Right renal pelvis (tissue), 4 donors: ENCODE measurements around the gene KAT7. TPM values are rescaled to one million over a fixed set of nuclear protein-coding genes. Genes with fewer than 3 reads are reported as not detected.
"Not testable (repeated sequence)": the region's sequence is repeated elsewhere in the genome, so short reads cannot be mapped to it uniquely, and the experiment has no call there.

ENCODE experiments used
- DNase-seq, 4 donors: peaks; one replicate each; pipeline ENCODE4 v3.0.0-alpha.2; 2013; ENCODE audit warnings: low read depth in 4 of 4, low spot score in 3 of 4, missing footprints in 1 of 4
- polyA plus RNA-seq, 4 donors: library from polyadenylated mRNA; unstranded; fragments of 120-200 nt; gene quantifications; one replicate each; pipeline ENCODE4 v1.2.1, GENCODE V29; 2013; ENCODE audit not compliant: insufficient read length in 4 of 4

KAT7 gene
- polyA plus RNA-seq: 10 to 100 TPM; 48.0 to 58.2 (median 52.1) TPM

DNA sequence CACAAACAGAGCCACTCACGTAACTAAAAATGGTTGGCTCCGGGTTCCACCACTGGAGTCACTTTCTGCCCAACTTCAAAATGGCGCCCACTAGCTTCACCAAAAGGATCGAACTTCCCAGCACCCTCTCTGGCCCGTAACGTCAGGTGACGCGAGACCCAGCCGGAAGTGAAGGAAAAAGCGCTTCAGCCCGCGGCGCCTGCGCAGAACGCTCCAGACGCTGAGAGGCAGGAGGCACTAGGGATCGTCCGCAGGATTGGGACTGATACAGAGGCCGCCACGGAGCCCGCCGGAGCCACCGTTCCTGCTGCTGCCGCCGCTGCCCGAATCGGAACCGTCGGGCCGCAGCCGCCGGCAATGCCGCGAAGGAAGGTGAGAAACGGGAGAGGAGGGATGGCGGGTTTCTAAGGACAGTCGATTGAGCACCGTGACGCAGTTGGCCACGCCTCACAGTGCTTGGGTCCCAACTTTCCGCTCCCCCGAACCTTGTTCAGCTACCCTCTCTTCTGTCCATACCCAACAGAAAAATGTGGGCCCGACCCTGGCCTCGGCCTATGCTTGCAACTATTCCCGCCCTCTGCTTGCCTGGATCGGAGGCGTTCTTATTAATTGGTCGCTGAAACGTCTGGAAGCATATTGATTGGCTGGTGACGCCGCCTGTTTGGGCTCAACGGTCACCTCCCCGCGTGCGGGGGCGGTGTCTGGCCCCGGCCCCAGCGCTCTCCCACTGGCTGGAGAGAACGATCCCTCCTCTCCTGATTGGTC lies at the start of gene KAT7:
KAT7 (plus strand) TSS at position 204 of the 765 bp plus-strand sequence; CDS start at position 358, 154 bp downstream.
- DNase-seq: peak; percentile 96 to 100 (median 99)

DNA sequence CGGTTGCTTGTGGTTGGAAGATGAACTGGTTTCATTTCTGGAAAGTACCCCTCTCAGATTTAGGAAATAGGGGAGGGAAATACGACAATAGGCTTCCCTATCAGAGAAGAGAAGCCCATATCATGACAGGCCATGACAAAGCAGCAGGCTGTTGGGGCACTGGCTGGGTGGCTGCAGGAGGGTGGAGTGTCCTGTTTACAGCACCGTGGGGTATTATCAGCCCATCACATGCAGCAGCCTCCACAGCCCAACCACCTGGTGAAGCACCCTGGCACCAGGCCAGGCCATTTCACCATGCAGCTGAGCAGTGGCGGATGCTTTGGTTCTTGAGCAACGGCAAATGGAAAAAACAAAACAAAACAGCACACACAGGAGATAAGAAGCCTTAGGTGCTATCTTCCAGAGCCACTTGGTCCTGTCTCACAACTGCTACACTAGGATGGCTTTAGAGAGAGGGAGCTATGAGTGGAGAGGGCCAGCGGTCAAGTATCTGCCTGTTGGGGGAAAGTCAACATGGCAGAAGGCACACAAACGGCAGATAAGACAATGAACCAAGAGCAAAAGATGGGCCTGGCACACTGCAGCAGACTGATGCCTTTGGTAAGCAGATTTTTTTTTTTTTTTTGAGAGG lies 48.7 kb upstream of the KAT7 start:
- no peak for DNase-seq

DNA sequence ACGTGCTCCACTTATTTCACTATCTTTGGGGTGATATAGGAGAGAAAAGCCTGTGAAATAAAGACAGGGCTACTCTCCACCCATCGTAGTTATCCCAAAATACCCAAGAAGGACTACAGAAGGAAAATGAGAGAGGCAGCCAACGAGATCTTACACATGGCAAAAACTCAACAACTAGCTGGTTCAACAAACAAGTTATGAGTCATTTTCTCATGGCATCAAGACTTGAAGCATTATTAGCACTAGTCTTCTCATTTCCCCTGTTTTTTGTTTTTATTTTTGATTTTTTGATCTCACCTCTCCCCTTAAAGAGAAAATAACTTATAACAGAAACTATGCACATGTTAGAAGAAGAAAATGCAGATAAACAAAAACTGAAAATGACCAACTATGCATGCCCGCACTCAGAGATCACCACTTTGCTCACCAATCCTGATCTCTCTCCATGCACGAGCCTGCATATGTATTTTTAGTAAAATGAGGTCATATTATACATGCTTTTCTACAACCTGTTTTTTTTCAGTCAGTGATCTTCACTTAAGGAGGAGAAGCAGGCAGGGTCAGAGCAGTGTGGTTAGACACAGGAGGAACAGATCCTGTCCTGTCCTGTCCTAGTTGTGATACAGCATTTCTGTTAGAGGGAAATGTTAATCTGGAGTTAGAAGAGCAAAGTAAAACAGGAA lies 47.3 kb upstream of the KAT7 start:
- no peak for DNase-seq

DNA sequence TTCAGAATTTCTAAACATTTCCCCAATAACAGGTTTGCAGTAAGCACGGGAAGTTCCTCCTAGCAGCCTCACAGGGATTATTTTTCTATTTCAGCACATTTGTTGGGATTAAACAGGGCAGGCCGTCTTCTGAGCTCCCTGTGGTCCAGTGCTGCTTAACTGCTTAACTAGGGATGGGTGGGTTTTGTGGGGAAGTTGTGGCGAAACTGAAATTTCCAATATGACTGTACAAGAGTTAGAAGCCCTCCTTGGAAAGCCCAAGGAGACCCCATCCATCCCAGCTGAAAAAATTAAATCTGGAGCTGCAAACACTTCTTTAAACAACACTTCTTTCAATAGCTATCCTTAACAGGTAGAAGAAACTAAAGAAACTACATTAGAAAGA lies 46.8 kb upstream of the KAT7 start:
- DNase-seq: no peak

DNA sequence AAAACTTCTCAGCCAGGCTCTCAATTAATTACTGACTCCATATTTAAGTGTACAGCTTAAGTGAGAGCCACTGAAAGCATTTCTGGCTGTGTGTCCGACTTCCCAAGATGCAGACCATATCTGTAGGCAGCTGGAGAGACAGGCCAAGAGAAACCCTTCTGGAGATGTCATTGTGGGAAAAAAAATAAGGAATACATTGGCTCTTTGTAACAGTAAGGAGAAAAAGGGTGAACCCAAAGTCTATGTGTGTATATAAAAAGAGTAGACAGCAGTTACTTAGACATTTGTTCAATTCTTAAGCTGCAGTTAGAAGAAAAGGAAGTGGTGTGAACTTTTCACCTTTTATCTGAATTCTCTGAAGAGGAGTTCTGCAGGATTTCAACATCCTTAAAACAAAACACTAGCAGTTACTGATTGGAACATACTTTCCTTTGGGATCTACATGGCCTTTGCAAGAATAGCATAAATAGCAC lies 46.3 kb upstream of the KAT7 start:
- DNase-seq: no peak

DNA sequence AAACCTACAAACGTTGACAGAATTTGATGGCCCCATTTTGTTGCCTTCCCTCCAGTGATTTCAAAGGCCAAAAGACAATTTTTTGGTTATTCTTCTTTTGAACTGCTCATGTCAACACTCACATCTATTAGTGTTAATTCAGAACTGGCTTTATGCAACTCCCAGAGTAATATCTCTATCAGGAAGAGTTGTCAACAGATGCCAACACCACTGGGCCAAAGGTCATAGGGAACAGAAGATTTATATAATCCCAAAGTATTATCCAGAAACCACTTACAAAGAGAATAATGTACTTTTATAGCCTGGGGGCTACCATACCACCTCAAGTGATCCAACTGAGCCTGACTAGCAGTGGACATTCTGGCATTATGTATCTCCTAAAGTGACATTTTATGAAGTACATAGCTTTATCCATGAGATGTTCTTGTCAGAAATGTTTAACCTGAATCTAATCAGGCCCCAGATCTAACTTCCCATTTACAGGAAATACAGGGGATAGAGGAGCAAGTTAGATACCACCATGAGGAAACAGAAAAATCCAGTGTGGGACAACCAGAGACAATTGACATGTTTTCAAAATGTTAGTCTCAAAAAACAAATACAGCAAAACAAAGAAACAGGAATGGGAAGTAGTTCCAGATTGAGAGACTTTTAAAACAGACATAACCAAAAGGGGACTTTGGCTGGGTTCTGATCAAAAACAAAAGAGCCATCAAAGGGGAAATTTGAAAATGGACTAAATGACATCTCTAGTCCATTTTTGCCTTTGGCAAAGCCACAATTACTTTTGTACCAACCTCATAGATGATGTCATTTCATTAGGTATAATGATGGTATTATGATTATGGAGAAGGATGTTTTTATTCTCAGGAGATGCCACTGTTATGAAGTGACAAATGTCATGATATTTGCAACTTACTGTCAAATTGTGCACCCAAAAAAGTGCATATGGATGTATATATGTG lies 43.0 kb upstream of the KAT7 start:
- no peak for DNase-seq

DNA sequence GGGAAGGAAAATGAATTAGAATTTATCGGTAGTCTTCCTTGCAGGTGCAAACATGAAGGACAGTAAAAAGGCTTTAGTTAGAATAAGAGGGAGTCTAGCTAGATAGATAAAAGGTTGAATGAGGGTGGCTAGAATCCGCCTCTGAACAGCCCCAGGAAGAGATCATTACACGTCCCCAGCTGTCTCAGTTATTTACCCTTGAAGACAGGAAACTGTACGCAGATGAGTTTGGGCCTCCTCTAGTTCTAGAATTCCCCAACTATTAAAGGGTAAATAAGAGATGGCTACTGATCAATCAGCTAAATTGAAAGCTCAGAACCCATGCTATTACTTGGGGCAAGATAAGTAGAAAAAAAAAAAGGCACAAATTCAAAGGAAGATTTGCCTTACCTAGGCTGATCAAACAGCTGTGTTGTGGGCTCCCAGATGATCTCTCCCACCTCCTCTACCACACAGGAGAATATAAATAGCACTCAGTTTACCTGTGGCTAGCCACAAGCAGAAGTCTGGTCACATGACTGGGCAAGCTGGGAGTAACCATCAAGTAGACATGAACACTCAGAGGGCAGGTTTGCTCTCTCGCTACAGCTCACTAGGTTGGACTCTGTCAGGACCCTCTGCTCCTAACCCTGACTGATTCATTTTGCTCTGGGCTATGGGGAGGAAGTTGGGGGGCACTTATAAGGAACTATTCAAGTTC lies 41.5 kb upstream of the KAT7 start:
- DNase-seq: no peak

DNA sequence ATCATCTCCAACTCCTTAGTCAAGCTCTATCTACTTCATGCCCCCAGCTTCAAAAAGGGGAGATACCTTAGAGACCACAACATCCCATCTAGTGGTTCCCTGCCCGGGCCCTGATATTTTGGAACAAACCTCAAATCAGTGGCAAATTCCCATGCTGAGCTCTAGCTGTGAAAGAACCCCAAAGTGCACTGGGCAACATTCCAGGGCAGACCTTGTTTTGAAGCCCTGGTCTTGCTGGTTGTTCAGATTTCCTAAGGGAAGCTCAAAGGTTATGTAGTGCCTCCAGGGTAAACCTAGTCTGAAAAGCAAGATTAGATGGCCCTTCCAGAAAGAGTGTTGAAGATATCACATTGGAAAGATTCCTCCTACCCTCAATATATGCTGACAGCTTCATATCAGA lies 40.8 kb upstream of the KAT7 start:
- DNase-seq: no peak

DNA sequence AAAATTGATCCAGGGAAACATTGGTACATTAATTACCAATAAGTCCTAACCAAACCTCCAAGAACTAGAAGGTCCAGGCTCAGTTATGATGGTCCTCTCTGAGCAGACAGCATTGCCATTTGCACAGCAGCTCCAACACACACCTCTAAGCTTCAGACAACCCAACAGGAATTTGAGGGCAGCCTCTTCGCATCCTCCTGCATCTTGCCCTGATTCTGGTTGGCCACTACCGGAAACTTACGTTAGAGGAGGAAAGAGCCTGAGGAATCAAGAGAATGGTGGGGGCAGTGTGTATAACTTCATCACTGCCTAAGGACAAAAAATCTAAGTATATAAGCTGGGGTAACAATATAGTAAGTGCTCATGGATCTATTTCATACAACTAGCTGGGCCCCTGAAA lies 40.3 kb upstream of the KAT7 start:
- no peak for DNase-seq

DNA sequence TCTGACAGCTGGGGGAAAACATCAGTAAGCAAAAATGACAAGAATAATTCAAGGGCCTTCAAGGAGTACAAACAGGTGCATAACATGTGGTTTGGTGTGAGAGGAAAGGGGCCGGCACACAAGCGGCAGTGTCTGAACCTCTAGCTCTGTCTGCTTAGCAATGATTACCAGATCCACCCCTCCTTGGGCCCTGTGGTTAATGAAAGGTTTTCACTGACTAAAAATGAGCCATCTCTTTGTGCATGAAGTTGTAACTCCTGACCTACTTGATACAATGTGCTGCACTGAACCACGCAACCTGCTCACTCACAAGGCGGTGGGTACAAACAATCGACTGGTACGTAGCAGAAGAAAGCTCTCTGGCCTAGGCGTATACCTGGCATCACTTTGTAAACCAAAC lies 39.7 kb upstream of the KAT7 start:
- no peak for DNase-seq

DNA sequence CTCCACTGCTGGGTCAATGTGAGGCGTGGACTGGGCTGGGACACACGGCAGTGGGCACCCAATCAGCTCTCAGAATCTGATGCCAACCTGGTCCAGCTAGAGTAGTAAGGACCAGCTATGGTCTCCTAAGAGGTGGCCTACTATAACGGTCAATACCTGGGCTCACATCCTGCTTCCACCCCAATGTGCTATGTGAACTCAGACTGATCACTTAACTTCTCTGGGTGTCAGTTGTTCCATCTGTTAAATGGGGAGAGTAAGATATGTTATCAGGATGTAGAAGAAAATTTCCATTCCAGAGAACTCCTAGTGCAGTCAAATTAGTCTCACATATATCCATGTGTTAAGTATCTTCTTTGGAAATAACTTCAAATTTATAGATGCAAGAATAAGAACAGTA lies 38.8 kb upstream of the KAT7 start:
- DNase-seq: no peak

DNA sequence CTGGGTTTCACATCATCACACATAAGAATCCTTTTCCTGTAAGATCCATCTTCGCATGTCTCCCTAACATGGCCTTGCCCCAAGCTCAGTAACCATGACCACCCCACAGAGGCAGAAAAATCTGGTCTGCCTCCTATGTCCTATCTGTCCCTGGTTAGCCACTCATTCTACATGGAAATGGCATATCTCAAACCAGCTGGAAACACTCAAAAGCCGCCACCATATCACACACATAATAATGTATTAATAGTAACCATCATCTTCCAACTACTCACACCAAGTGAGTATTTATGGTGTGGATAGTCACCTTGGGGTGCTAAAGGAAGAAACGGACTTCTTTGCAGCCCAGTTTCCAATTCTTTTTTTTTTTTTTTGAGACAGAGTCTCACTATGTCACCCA lies 36.0 kb upstream of the KAT7 start:
- no peak for DNase-seq

DNA sequence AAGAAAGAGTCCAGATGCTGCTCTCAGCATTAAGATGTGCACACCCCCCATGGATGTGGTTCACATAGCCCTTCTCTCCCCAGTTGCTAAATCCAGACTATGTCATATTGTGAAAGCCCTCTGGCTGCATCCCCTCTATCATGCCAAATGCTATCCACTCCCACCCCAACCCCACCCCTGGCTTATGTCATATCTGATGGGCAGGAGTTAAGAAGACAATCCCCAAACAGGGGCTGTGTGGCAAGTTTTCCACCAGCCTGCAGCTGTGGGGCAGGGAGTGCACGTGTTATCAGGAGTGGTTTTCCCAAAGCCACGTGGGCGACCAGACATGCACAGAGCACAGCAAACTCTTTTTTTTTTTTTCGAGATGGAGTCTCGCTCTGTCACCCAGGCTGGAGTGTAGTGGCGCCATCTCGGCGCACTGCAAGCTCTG lies 34.5 kb upstream of the KAT7 start:
- no peak for DNase-seq

DNA sequence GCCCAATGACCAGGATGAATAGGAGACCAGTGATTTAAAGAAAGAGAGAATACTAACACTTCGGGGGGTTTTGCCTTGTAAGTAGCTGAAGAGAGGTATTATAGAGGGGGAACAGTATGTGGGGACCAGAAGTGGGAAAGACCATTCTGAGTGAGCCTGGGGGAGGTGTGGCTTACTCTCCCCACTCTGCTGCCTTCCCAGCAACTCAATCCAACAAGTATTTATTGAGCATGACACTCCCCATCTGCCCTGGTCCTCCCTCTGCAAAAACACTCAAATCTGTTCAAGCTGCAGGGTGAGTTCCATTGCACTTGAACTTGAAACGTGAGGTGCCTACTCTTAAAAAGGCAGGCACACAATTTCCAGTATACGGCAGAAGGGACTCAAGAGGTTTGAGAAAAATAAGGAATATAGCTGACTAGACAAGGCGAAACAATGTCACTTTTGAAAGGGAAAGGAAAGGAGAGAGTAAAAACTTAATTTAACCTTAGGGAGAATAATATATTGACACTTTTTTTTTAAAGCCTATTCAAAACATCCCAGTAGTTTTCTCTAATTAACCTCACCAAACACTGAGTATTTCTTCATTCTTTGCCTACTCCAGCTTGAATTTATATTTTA lies 32.7 kb upstream of the KAT7 start:
- DNase-seq: no peak

DNA sequence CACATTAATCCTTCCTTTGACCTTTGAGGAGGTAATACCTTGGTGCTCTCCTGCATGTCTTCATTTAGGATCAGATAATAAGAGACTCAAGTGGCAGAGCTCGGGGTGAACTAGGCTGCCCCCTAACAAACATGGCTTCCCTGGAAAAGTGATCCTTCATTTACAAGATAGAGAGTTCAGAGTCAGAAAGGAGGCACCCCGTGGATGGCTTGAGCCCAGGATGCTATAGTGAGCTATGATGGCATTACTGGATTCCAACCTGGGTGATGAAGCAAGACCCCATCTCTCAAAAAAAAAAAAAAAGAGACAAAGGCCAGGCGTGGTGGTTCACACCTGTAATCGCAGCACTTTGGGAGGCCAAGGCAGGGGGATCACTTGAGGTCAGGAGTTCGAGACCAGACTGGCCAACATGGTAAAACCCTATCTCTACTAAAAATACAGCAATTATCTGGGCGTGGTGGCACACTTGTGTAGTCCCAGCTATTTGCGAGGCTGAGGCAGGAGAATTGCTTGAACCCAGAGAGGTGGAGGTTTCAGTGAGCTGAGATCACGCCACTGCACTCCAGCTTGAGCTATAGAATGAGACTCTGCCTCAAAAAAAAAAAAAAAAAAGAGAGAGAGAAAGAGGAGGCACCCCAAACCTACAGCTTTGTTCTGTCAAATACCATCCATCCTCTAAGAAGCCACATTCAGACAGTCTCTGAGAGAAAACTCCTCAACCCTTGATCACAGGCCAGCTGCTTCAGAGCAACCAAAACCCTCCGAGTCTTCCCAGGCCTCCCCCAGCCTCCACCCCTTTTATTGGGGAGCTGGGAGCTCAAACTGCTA lies 31.9 kb upstream of the KAT7 start:
- DNase-seq: no peak

DNA sequence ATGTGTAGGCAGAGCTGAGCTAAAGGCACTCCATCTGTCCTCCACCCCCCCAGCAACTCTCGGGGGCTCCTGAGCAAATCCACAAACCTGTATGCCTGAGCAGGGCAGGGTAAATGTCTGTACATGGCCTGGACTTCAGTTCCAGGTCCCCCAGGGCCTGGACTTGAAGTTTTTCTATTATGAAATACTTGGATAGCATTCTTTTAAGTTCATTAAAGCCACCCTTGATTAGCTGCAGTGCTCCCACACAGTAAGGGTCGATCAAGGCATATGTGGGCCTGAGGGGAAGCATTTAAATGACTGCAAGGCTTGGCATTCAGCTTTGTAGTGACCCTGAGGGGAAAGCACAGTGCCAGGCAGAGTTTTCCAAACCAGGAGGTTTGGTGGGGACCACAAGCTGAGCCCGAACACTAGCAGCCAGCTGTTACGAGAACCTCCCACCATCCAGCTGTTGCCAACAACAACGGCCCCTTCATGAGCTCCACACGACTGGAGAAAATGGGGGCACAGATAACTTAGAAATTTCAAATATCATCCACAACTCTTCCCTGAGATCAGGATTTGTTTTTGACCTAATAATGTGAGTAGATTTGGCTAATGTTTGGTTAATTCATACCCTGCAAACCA lies 31.2 kb upstream of the KAT7 start:
- DNase-seq: no peak

DNA sequence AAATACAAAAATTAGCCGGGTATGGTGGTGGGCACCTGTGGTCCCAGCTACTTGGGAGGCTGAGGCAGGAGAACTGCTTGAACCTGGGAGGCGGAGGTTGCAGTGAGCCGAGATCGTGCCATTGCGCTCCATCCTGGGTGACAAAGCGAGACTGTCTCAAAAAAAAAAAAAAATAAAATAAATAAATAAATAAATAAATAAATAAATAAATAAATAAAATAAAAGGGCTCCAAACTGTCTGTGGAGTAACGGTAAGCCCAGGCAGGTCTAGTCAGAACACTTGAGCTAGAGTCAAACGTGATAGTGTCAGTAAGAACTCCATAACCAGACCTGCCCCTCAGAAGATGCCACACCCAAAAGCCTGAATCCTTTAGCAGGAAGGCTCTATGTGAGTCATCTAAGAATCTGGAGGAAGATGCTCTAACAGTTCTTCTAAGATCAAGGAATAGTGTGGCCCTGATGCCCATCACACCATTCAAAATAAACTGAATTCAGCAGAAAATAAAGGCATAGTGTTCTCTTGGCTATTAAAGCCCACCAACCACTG lies 29.9 kb upstream of the KAT7 start:
- not testable (repeated sequence) for DNase-seq

DNA sequence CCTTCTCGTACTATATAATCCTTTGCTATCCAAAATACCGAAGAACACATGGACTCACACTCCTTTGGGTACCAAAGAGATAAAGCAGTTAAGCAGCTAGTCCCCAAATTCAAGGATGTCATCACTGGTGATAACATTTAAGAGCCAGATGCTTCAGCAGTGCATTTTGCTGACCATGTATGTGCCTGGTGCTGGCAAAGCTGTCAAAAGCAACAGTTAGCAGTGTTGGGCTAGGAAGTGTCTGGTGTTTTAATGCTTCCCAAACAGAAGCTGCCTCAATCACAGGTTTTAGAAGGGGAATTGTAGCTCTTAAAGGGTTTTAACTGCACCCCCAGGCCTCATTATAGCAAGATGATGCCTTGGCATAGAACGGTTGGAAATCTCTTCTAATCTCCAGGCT lies 29.3 kb upstream of the KAT7 start:
- DNase-seq: no peak
